ENCODE results near the gene SERPINH1. TPM values are rescaled to one million over a fixed set of nuclear protein-coding genes. Genes with fewer than 3 reads are reported as not detected.
"Not testable (repeated sequence)": the region's sequence is repeated elsewhere in the genome, so short reads cannot be mapped to it uniquely, and the experiment has no call there.

The SERPINH1 gene
- total and polyA plus RNA-seq, 5 donors from 2014 or later = 1.2 to 4.5 (median 3.4) TPM

GRCh38 chr11:75583718-75584658, 21.9 kb downstream of the SERPINH1 start:
- peak overlapping the region; percentile 59 to 89 (median 70) for H3K4me3 Mint-ChIP-seq
- H3K4me3 ChIP-seq (ENCODE audit: low read depth, low read length) = no peak overlapping the region
- peaks cover 0 to 2% (median 0%) of the 10 kb centered on the region in 7 donors for H3K9me3 Mint-ChIP-seq
- no peaks in the 10 kb centered on the region for H3K36me3 Mint-ChIP-seq
- H3K36me3 ChIP-seq (ENCODE audit: control insufficient read depth, insufficient read depth, low read length) = no peaks in the 10 kb centered on the region
- H3K27me3 ChIP-seq (ENCODE audit: control insufficient read depth, insufficient read depth, low read length) = peaks cover 6% of the 10 kb centered on the region
- H3K9me3 ChIP-seq (ENCODE audit: control insufficient read depth in 2 of 2, low read length in 2 of 2) = no peaks in the 10 kb centered on the region
- H3K27me3 Mint-ChIP-seq = no peaks in the 10 kb centered on the region
- peaks cover 0 to 18% (median 9%) of the 10 kb centered on the region in 4 donors for H3K4me1 Mint-ChIP-seq
- DNase-seq (no peak), ATAC-seq (ENCODE audit: low read depth in 2 of 2) (peak in 1 of 2 donors; percentile 4)
- H3K27ac ChIP-seq (ENCODE audit: insufficient read depth, low read length, poor library complexity, severe bottlenecking) = peak overlapping the region; percentile 53
- peak overlapping the region in 1 of 3 donors; percentile 75 for H3K27ac Mint-ChIP-seq
- H3K4me1 ChIP-seq (ENCODE audit: control insufficient read depth, insufficient read depth, low read length, poor library complexity, severe bottlenecking) = peaks cover 9% of the 10 kb centered on the region

GRCh38 chr11:75584659-75585292, 22.7 kb downstream of the SERPINH1 start:
- not testable (repeated sequence) for H3K27ac ChIP-seq (ENCODE audit: insufficient read depth, low read length, poor library complexity, severe bottlenecking); H3K9me3 Mint-ChIP-seq; H3K27me3 Mint-ChIP-seq; H3K9me3 ChIP-seq (ENCODE audit: control insufficient read depth in 2 of 2, low read length in 2 of 2); H3K36me3 ChIP-seq (ENCODE audit: control insufficient read depth, insufficient read depth, low read length); H3K4me3 ChIP-seq (ENCODE audit: low read depth, low read length); DNase-seq; H3K27me3 ChIP-seq (ENCODE audit: control insufficient read depth, insufficient read depth, low read length); H3K36me3 Mint-ChIP-seq; H3K4me1 ChIP-seq (ENCODE audit: control insufficient read depth, insufficient read depth, low read length, poor library complexity, severe bottlenecking); ATAC-seq (ENCODE audit: low read depth in 2 of 2)
- peak overlapping the region; percentile 34 to 89 (median 61) for H3K4me3 Mint-ChIP-seq
- peaks cover 0 to 18% (median 9%) of the 10 kb centered on the region in 4 donors for H3K4me1 Mint-ChIP-seq
- peak overlapping the region in 1 of 3 donors; percentile 13 for H3K27ac Mint-ChIP-seq

GRCh38 chr11:75585293-75585670, 23.2 kb downstream of the SERPINH1 start:
- Mint-ChIP-seq H3K36me3 (no peaks in the 10 kb centered on the region), H3K27ac (peak overlapping the region in 1 of 3 donors; percentile 38), H3K27me3 (no peaks in the 10 kb centered on the region), H3K4me1 (peaks cover 0 to 18% (median 9%) of the 10 kb centered on the region in 4 donors), H3K4me3 (peak overlapping the region; percentile 21 to 85 (median 57)), H3K9me3 (peaks cover 0 to 2% (median 0%) of the 10 kb centered on the region in 7 donors)
- H3K27me3 ChIP-seq (ENCODE audit: control insufficient read depth, insufficient read depth, low read length) = peaks cover 6% of the 10 kb centered on the region
- no peaks in the 10 kb centered on the region for H3K36me3 ChIP-seq (ENCODE audit: control insufficient read depth, insufficient read depth, low read length)
- no peak overlapping the region for H3K4me3 ChIP-seq (ENCODE audit: low read depth, low read length)
- no peaks in the 10 kb centered on the region for H3K9me3 ChIP-seq (ENCODE audit: control insufficient read depth in 2 of 2, low read length in 2 of 2)
- DNase-seq (no peak), ATAC-seq (ENCODE audit: low read depth in 2 of 2) (no peak)
- H3K4me1 ChIP-seq (ENCODE audit: control insufficient read depth, insufficient read depth, low read length, poor library complexity, severe bottlenecking) = peaks cover 9% of the 10 kb centered on the region
- no peak overlapping the region for H3K27ac ChIP-seq (ENCODE audit: insufficient read depth, low read length, poor library complexity, severe bottlenecking)

- peaks cover 0 to 18% (median 9%) of the 10 kb centered on the region in 4 donors for H3K4me1 Mint-ChIP-seq
- no peaks in the 10 kb centered on the region for H3K27me3 Mint-ChIP-seq
- Histone ChIP-seq H3K36me3 (ENCODE audit: control insufficient read depth, insufficient read depth, low read length) (no peaks in the 10 kb centered on the region), H3K4me1 (ENCODE audit: control insufficient read depth, insufficient read depth, low read length, poor library complexity, severe bottlenecking) (peaks cover 9% of the 10 kb centered on the region), H3K4me3 (ENCODE audit: low read depth, low read length) (no peak overlapping the region), H3K27ac (ENCODE audit: insufficient read depth, low read length, poor library complexity, severe bottlenecking) (no peak overlapping the region), H3K27me3 (ENCODE audit: control insufficient read depth, insufficient read depth, low read length) (peaks cover 5% of the 10 kb centered on the region), H3K9me3 (ENCODE audit: control insufficient read depth in 2 of 2, low read length in 2 of 2) (no peaks in the 10 kb centered on the region)
- peaks cover 0 to 2% (median 0%) of the 10 kb centered on the region in 7 donors for H3K9me3 Mint-ChIP-seq
- H3K36me3 Mint-ChIP-seq = no peaks in the 10 kb centered on the region
- no peak for ATAC-seq (ENCODE audit: low read depth in 2 of 2)
- no peak for DNase-seq
- H3K27ac Mint-ChIP-seq = no peak overlapping the region
- peak overlapping the region in 2 of 4 donors; percentile 47 to 71 for H3K4me3 Mint-ChIP-seq
These were observed 24.3 kb downstream of the SERPINH1 start for GRCh38 chr11:75586395-75586794.

- no peaks in the 10 kb centered on the region for H3K27me3 Mint-ChIP-seq
- DNase-seq (no peak), ATAC-seq (ENCODE audit: low read depth in 2 of 2) (no peak)
- H3K4me1 Mint-ChIP-seq = peaks cover 0 to 15% (median 3%) of the 10 kb centered on the region in 4 donors
- Histone ChIP-seq H3K9me3 (ENCODE audit: control insufficient read depth in 2 of 2, low read length in 2 of 2) (no peaks in the 10 kb centered on the region), H3K36me3 (ENCODE audit: control insufficient read depth, insufficient read depth, low read length) (no peaks in the 10 kb centered on the region), H3K27me3 (ENCODE audit: control insufficient read depth, insufficient read depth, low read length) (no peaks in the 10 kb centered on the region), H3K4me3 (ENCODE audit: low read depth, low read length) (no peak overlapping the region), H3K27ac (ENCODE audit: insufficient read depth, low read length, poor library complexity, severe bottlenecking) (no peak overlapping the region), H3K4me1 (ENCODE audit: control insufficient read depth, insufficient read depth, low read length, poor library complexity, severe bottlenecking) (peaks cover under 1% of the 10 kb centered on the region)
- no peaks in the 10 kb centered on the region for H3K36me3 Mint-ChIP-seq
- H3K9me3 Mint-ChIP-seq = no peaks in the 10 kb centered on the region
- H3K4me3 Mint-ChIP-seq = no peak overlapping the region
- no peak overlapping the region for H3K27ac Mint-ChIP-seq
These were observed 26.0 kb downstream of the SERPINH1 start for GRCh38 chr11:75588051-75588481.

- H3K4me3 ChIP-seq (ENCODE audit: low read depth, low read length) = no peak overlapping the region
- peaks cover 0 to 13% (median 2%) of the 10 kb centered on the region in 4 donors for H3K4me1 Mint-ChIP-seq
- H3K27ac ChIP-seq (ENCODE audit: insufficient read depth, low read length, poor library complexity, severe bottlenecking) = no peak overlapping the region
- H3K4me3 Mint-ChIP-seq = no peak overlapping the region
- no peaks in the 10 kb centered on the region for H3K36me3 Mint-ChIP-seq
- H3K36me3 ChIP-seq (ENCODE audit: control insufficient read depth, insufficient read depth, low read length) = no peaks in the 10 kb centered on the region
- no peaks in the 10 kb centered on the region for H3K27me3 Mint-ChIP-seq
- H3K9me3 ChIP-seq (ENCODE audit: control insufficient read depth in 2 of 2, low read length in 2 of 2) = no peaks in the 10 kb centered on the region
- no peak overlapping the region for H3K27ac Mint-ChIP-seq
- H3K4me1 ChIP-seq (ENCODE audit: control insufficient read depth, insufficient read depth, low read length, poor library complexity, severe bottlenecking) = no peaks in the 10 kb centered on the region
- H3K9me3 Mint-ChIP-seq = no peaks in the 10 kb centered on the region
- H3K27me3 ChIP-seq (ENCODE audit: control insufficient read depth, insufficient read depth, low read length) = no peaks in the 10 kb centered on the region
- DNase-seq = no peak
- ATAC-seq (ENCODE audit: low read depth in 2 of 2) = no peak
These were observed 27.0 kb downstream of the SERPINH1 start for GRCh38 chr11:75589051-75589450.

- H3K36me3 Mint-ChIP-seq = no peaks in the 10 kb centered on the region
- H3K36me3 ChIP-seq (ENCODE audit: control insufficient read depth, insufficient read depth, low read length) = no peaks in the 10 kb centered on the region
- H3K4me1 ChIP-seq (ENCODE audit: control insufficient read depth, insufficient read depth, low read length, poor library complexity, severe bottlenecking) = no peaks in the 10 kb centered on the region
- DNase-seq (no peak), ATAC-seq (ENCODE audit: low read depth in 2 of 2) (no peak)
- H3K4me3 Mint-ChIP-seq = no peak overlapping the region
- no peak overlapping the region for H3K27ac Mint-ChIP-seq
- H3K4me3 ChIP-seq (ENCODE audit: low read depth, low read length) = no peak overlapping the region
- peaks cover 0 to 8% (median 2%) of the 10 kb centered on the region in 4 donors for H3K4me1 Mint-ChIP-seq
- no peaks in the 10 kb centered on the region for H3K9me3 ChIP-seq (ENCODE audit: control insufficient read depth in 2 of 2, low read length in 2 of 2)
- H3K27me3 ChIP-seq (ENCODE audit: control insufficient read depth, insufficient read depth, low read length) = no peaks in the 10 kb centered on the region
- no peaks in the 10 kb centered on the region for H3K27me3 Mint-ChIP-seq
- H3K27ac ChIP-seq (ENCODE audit: insufficient read depth, low read length, poor library complexity, severe bottlenecking) = no peak overlapping the region
- no peaks in the 10 kb centered on the region for H3K9me3 Mint-ChIP-seq
These were observed 27.9 kb downstream of the SERPINH1 start for GRCh38 chr11:75589933-75590332.

Data from CD4-positive, CD25-positive, alpha-beta regulatory T cell (primary cell).